SK-N-SH treated with all-trans-retinoic acid at 6 μM for 48 hours (cell line): ENCODE results near the gene CLEC2D.

Experiments
- ATAC-seq: fragments of 200-7000 bp; cut with Tn5 transposase; 3 replicates; pipeline ENCODE4 v1.9.1; 2020; ENCODE audit warnings: mild to moderate bottlenecking, moderate library complexity
- ARNTL ChIP-seq: fragments of 450-650 bp; formaldehyde crosslinking; IDR thresholded peaks from 2 replicates; pipeline ENCODE4 v1.5.0; 2020; ENCODE audit warnings: low read depth, mild to moderate bottlenecking, moderate library complexity, borderline replicate concordance
- BACH2 ChIP-seq: fragments of 250-450 bp; sonication (Bioruptor Pico); IDR thresholded peaks from 2 replicates; pipeline ENCODE4 v1.9.0; 2021; ENCODE audit warnings: mild to moderate bottlenecking, borderline replicate concordance
- CSDC2 ChIP-seq: fragments of 250-450 bp; sonication (Bioruptor Pico); IDR thresholded peaks from 2 replicates; pipeline ENCODE4 v1.5.0; 2020; ENCODE audit warnings: mild to moderate bottlenecking, moderate library complexity
- ESRRG ChIP-seq: fragments of 250-450 bp; sonication (Bioruptor Pico); IDR thresholded peaks from 2 replicates; pipeline ENCODE4 v1.6.1; 2021; ENCODE audit warnings: mild to moderate bottlenecking
- GLIS3 ChIP-seq: fragments of 250-450 bp; sonication (Bioruptor Pico); IDR thresholded peaks from 2 replicates; pipeline ENCODE4 v1.5.0; 2020; ENCODE audit warnings: mild to moderate bottlenecking, moderate library complexity
- ISL1 ChIP-seq: fragments of 250-450 bp; sonication (Bioruptor Pico); IDR thresholded peaks from 2 replicates; pipeline ENCODE4 v2.1.2; 2022; ENCODE audit warnings: mild to moderate bottlenecking, moderate library complexity
- OSR1 ChIP-seq: fragments of 250-450 bp; sonication (Bioruptor Pico); IDR thresholded peaks from 2 replicates; pipeline ENCODE4 v1.8.0; 2022; ENCODE audit warnings: moderate library complexity, mild to moderate bottlenecking, inconsistent platforms
- PPARA ChIP-seq: fragments of 250-450 bp; sonication (Bioruptor Pico); IDR thresholded peaks from 2 replicates; pipeline ENCODE4 v1.5.0; 2020; ENCODE audit warnings: mild to moderate bottlenecking, borderline replicate concordance
- RARB ChIP-seq: fragments of 250-450 bp; sonication (Bioruptor Pico); IDR thresholded peaks from 2 replicates; pipeline ENCODE4 v1.8.0; 2021; ENCODE audit warnings: mild to moderate bottlenecking, moderate library complexity
- SNAI2 ChIP-seq: fragments of 250-450 bp; sonication (Bioruptor Pico); IDR thresholded peaks from 2 replicates; pipeline ENCODE4 v1.5.0; 2020; ENCODE audit warnings: mild to moderate bottlenecking, moderate library complexity
- TCF4 ChIP-seq: fragments of 250-450 bp; sonication (Bioruptor Pico); IDR thresholded peaks from 2 replicates; pipeline ENCODE4 v1.8.0; 2021; ENCODE audit warnings: mild to moderate bottlenecking, moderate library complexity, borderline replicate concordance
- TOX ChIP-seq: fragments of 250-450 bp; sonication (Bioruptor Pico); IDR thresholded peaks from 2 replicates; pipeline ENCODE4 v1.8.0; 2021; ENCODE audit warnings: mild to moderate bottlenecking, moderate library complexity, borderline replicate concordance
- ZC3H10 ChIP-seq: fragments of 250-450 bp; sonication (Bioruptor Pico); IDR thresholded peaks from 2 replicates; pipeline ENCODE4 v1.5.1; 2021; ENCODE audit warnings: mild to moderate bottlenecking, moderate library complexity
- ZFP3 ChIP-seq: fragments of 250-450 bp; sonication (Bioruptor Pico); IDR thresholded peaks from 2 replicates; pipeline ENCODE4 v1.5.0; 2020; ENCODE audit warnings: mild to moderate bottlenecking, moderate library complexity
- ZFP30 ChIP-seq: fragments of 450-650 bp; formaldehyde crosslinking; IDR thresholded peaks from 2 replicates; pipeline ENCODE4 v1.5.0; 2022; ENCODE audit warnings: mild to moderate bottlenecking, moderate library complexity
- ZNF565 ChIP-seq: fragments of 450-650 bp; formaldehyde crosslinking; conservative IDR thresholded peaks from 2 replicates; pipeline ENCODE4 v1.5.0; 2020; ENCODE audit warnings: low read depth, mild to moderate bottlenecking, moderate library complexity
- ZNF70 ChIP-seq: fragments of 450-650 bp; formaldehyde crosslinking; IDR thresholded peaks from 2 replicates; pipeline ENCODE4 v1.5.0; 2020; ENCODE audit warnings: mild to moderate bottlenecking, moderate library complexity
- ZNF8 ChIP-seq: fragments of 450-650 bp; formaldehyde crosslinking; IDR thresholded peaks from 2 replicates; pipeline ENCODE4 v1.5.0; 2020; ENCODE audit warnings: mild to moderate bottlenecking, moderate library complexity
- TF ChIP-seq, protein P1 (sequence below): fragments of 250-450 bp; sonication (Bioruptor Pico); IDR thresholded peaks from 2 replicates; pipeline ENCODE4 v1.5.1; 2020; ENCODE audit warnings: low read depth, mild to moderate bottlenecking, moderate library complexity
- TF ChIP-seq, protein P2 (sequence below): fragments of 250-450 bp; sonication (Bioruptor Pico); IDR thresholded peaks from 2 replicates; pipeline ENCODE4 v1.5.1; 2021; ENCODE audit warnings: mild to moderate bottlenecking, moderate library complexity
- TF ChIP-seq, protein P3 (sequence below): fragments of 250-450 bp; sonication (Bioruptor Pico); IDR thresholded peaks from 2 replicates; pipeline ENCODE4 v1.5.0; 2020; ENCODE audit warnings: mild to moderate bottlenecking, moderate library complexity
- TF ChIP-seq, protein P4 (sequence below): fragments of 250-450 bp; sonication (Bioruptor Pico); IDR thresholded peaks from 2 replicates; pipeline ENCODE4 v1.8.0; 2020; ENCODE audit warnings: mild to moderate bottlenecking, moderate library complexity, borderline replicate concordance
- TF ChIP-seq, protein P5 (sequence below): fragments of 250-450 bp; sonication (Bioruptor Pico); IDR thresholded peaks from 2 replicates; pipeline ENCODE4 v1.8.0; 2021; ENCODE audit warnings: low read depth, mild to moderate bottlenecking, moderate library complexity, borderline replicate concordance

The CLEC2D gene

DNA sequence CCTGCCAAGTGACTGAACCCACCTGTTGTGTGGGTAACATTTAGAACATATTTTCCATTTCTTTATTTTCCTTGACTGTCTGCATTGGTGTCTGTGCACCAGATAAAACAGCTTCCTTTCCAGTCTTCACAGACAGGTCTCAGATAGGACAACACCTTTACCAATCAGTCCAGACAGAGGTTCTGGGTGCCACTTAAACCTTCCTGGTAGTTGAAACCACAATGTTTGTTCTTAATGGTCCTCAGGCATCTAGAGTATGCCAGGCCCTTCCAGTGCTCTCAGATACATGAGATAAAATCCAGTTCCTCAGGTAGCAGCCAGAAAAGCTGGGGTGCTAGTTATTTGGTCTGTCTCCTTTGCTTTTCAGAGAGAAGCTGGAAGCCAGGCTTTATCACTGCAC lies 7.0 kb upstream of the CLEC2D start (continued):
- TF ChIP-seq, protein P1, sequence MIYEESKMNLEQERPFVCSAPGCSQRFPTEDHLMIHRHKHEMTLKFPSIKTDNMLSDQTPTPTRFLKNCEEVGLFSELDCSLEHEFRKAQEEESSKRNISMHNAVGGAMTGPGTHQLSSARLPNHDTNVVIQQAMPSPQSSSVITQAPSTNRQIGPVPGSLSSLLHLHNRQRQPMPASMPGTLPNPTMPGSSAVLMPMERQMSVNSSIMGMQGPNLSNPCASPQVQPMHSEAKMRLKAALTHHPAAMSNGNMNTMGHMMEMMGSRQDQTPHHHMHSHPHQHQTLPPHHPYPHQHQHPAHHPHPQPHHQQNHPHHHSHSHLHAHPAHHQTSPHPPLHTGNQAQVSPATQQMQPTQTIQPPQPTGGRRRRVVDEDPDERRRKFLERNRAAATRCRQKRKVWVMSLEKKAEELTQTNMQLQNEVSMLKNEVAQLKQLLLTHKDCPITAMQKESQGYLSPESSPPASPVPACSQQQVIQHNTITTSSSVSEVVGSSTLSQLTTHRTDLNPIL (CRISPR knock-in tag): no peak
- no peak for TF ChIP-seq TCF4 (CRISPR knock-in tag)

DNA sequence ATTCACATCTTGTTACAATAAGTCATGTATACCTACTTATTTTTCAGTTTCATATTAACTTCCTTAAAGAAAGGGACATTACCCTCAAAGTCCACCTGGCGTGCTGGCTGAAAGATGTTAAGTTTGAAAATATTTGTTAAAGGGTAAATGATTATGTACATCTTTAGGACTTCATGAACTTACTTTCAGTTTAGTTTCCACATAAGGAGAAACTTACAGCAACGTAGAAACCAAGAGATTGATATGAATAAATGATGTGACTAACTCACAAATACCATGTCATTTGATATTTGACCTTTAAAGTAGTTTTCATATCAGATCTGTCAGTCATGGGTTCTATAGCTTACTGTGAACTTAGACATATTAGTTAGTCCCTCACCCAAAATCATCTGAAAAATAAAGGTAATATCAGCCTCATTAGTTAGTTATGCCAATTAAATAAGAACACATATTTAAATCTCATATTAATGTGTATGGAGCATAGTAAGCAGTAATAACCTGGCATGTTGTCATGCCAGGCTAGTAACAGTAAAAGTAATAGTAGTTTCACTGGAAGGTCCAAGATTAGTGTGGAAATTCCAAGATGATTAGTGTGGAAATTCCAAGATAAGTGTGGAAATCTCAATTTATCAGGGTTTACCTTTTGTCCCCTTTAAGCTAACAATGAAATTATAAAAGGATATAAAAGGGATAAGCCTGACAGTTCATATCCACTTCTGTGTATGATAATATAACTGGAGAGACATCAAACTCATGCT lies 1.9 kb upstream of the CLEC2D start:
- ATAC-seq: no peak
- TF ChIP-seq RARB (no peak), PPARA (no peak), TCF4 (CRISPR knock-in tag) (no peak), ZNF8 (CRISPR knock-in tag) (no peak), ZNF70 (CRISPR knock-in tag) (no peak), ARNTL (CRISPR knock-in tag) (no peak), OSR1 (no peak), TOX (CRISPR knock-in tag) (no peak), ZFP3 (no peak), ZNF565 (CRISPR knock-in tag) (no peak), BACH2 (CRISPR knock-in tag) (no peak)
- TF ChIP-seq, protein P2, sequence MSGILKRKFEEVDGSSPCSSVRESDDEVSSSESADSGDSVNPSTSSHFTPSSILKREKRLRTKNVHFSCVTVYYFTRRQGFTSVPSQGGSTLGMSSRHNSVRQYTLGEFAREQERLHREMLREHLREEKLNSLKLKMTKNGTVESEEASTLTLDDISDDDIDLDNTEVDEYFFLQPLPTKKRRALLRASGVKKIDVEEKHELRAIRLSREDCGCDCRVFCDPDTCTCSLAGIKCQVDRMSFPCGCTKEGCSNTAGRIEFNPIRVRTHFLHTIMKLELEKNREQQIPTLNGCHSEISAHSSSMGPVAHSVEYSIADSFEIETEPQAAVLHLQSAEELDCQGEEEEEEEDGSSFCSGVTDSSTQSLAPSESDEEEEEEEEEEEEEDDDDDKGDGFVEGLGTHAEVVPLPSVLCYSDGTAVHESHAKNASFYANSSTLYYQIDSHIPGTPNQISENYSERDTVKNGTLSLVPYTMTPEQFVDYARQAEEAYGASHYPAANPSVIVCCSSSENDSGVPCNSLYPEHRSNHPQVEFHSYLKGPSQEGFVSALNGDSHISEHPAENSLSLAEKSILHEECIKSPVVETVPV (CRISPR knock-in tag): no peak

DNA sequence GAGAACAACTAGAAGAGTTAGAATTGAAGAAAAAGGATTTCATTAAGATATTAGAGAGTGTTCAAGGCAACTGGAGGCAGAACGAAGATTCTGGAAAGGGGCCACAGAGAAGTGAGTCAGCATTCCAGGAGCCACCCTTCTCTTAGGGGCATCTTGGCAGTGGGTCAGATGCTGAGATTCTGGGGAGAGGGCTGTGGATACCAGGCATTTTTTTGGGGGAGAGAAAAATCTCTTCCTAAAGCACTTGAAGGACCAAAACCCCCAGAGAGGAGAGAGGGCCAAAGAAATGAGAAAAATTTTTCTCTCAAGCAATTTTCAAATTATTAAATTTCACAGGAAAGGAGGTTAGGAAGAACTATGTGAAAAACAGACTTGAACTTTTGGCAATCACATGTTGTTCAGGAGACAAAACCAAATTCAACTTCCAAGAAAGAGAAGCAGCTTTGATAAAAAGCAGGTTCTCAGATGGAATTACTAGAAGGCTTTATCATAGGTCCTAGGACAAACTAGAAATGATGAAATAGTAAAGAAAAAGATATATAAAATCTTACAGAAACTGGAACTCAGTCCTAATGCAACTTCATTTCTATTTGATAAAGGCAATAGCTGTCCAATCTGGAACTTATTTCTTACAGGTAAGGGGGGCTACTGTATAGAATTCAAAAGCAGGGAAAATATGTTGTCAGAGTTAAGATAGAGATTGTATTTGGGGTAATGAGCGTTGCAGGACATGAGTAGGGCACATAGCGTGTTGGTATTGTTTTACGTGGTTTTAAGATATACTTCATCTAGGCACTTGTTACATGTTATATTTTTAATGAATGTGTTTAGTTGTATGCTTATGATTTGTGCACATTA lies 1.1 kb upstream of the CLEC2D start:
- no peak for TF ChIP-seq ZFP30 (CRISPR knock-in tag)
- no peak for TF ChIP-seq GLIS3
- TF ChIP-seq ZC3H10: no peak
- TF ChIP-seq SNAI2 (CRISPR knock-in tag): no peak
- TF ChIP-seq, protein P3, sequence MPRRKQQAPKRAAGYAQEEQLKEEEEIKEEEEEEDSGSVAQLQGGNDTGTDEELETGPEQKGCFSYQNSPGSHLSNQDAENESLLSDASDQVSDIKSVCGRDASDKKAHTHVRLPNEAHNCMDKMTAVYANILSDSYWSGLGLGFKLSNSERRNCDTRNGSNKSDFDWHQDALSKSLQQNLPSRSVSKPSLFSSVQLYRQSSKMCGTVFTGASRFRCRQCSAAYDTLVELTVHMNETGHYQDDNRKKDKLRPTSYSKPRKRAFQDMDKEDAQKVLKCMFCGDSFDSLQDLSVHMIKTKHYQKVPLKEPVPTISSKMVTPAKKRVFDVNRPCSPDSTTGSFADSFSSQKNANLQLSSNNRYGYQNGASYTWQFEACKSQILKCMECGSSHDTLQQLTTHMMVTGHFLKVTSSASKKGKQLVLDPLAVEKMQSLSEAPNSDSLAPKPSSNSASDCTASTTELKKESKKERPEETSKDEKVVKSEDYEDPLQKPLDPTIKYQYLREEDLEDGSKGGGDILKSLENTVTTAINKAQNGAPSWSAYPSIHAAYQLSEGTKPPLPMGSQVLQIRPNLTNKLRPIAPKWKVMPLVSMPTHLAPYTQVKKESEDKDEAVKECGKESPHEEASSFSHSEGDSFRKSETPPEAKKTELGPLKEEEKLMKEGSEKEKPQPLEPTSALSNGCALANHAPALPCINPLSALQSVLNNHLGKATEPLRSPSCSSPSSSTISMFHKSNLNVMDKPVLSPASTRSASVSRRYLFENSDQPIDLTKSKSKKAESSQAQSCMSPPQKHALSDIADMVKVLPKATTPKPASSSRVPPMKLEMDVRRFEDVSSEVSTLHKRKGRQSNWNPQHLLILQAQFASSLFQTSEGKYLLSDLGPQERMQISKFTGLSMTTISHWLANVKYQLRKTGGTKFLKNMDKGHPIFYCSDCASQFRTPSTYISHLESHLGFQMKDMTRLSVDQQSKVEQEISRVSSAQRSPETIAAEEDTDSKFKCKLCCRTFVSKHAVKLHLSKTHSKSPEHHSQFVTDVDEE: no peak
- TF ChIP-seq RARB: no peak
- no peak for TF ChIP-seq PPARA
- TF ChIP-seq CSDC2 (CRISPR knock-in tag): no peak
- TF ChIP-seq ISL1 (CRISPR knock-in tag): no peak
- TF ChIP-seq ZNF70 (CRISPR knock-in tag): no peak
- TF ChIP-seq ZNF8 (CRISPR knock-in tag): no peak
- TF ChIP-seq, protein P4, sequence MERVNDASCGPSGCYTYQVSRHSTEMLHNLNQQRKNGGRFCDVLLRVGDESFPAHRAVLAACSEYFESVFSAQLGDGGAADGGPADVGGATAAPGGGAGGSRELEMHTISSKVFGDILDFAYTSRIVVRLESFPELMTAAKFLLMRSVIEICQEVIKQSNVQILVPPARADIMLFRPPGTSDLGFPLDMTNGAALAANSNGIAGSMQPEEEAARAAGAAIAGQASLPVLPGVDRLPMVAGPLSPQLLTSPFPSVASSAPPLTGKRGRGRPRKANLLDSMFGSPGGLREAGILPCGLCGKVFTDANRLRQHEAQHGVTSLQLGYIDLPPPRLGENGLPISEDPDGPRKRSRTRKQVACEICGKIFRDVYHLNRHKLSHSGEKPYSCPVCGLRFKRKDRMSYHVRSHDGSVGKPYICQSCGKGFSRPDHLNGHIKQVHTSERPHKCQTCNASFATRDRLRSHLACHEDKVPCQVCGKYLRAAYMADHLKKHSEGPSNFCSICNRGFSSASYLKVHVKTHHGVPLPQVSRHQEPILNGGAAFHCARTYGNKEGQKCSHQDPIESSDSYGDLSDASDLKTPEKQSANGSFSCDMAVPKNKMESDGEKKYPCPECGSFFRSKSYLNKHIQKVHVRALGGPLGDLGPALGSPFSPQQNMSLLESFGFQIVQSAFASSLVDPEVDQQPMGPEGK (CRISPR knock-in tag): no peak
- ATAC-seq: peak; percentile 53

DNA sequence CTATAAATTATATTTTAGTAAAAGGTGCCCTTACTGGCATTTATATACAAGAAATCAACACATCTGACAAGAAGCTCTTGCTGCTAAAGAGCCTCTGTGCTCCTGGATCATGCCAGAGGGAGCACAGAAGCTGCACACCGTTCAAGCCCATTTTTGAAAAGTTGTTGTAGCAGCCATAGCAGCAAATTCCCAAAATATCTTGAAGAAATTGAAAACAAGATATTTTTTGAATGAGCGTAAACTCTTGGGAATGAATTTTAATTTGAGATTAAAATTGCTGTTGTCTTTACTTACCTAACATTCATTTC lies 540 bp upstream of the CLEC2D start:
- ATAC-seq: no peak
- TF ChIP-seq, protein P1 (CRISPR knock-in tag): no peak
- TF ChIP-seq ZC3H10 (no peak), ISL1 (CRISPR knock-in tag) (no peak), TOX (CRISPR knock-in tag) (no peak), PPARA (no peak), OSR1 (no peak), ZFP3 (no peak), ZNF565 (CRISPR knock-in tag) (no peak), ESRRG (CRISPR knock-in tag) (no peak), GLIS3 (no peak), CSDC2 (CRISPR knock-in tag) (no peak), ZNF8 (CRISPR knock-in tag) (no peak), ARNTL (CRISPR knock-in tag) (no peak)
- TF ChIP-seq, protein P5, sequence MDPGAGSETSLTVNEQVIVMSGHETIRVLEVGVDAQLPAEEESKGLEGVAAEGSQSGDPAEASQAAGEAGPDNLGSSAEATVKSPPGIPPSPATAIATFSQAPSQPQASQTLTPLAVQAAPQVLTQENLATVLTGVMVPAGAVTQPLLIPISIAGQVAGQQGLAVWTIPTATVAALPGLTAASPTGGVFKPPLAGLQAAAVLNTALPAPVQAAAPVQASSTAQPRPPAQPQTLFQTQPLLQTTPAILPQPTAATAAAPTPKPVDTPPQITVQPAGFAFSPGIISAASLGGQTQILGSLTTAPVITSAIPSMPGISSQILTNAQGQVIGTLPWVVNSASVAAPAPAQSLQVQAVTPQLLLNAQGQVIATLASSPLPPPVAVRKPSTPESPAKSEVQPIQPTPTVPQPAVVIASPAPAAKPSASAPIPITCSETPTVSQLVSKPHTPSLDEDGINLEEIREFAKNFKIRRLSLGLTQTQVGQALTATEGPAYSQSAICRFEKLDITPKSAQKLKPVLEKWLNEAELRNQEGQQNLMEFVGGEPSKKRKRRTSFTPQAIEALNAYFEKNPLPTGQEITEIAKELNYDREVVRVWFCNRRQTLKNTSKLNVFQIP (CRISPR knock-in tag): no peak
